HepG2 (cell line): ENCODE data around the gene TAOK3. TPM values are rescaled to one million over a fixed set of nuclear protein-coding genes. Genes with fewer than 3 reads are reported as not detected.

Experiments
- ATF7-NPFF ChIP-seq: sonication (generic); formaldehyde crosslinking; IDR thresholded peaks from 2 replicates; pipeline ENCODE4 v1.8.1; 2023; ENCODE audit warnings: mild to moderate bottlenecking, low read depth, missing genetic modification reagents, moderate library complexity
- FOXA1 ChIP-seq, 2 experiments: fragments of 450-650 bp in 1 of 2; sonication (generic) in 1 of 2; formaldehyde crosslinking in 1 of 2; IDR thresholded peaks; 2 replicates each; pipeline versions ENCODE4 v1.4.0 to v1.6.1; 2016 to 2020; ENCODE audit warnings: missing genetic modification reagents in 1 of 2
- FOXK1 ChIP-seq: sonication (generic); formaldehyde crosslinking; IDR thresholded peaks from 2 replicates; pipeline ENCODE4 v1.4.0; 2020; ENCODE audit warnings: low read depth, missing genetic modification reagents, borderline replicate concordance
- HNRNPLL ChIP-seq: fragments of 200-400 bp; formaldehyde crosslinking; IDR thresholded peaks from 2 replicates; pipeline ENCODE4 v1.6.1; 2017; ENCODE audit warnings: mild to moderate bottlenecking, low read depth, low read length; ENCODE audit not compliant: poor library complexity, severe bottlenecking
- HOXD1 ChIP-seq: sonication (generic); formaldehyde crosslinking; IDR thresholded peaks from 2 replicates; pipeline ENCODE4 v1.5.0; 2020; ENCODE audit warnings: missing genetic modification reagents
- KDM4B ChIP-seq: sonication (generic); formaldehyde crosslinking; IDR thresholded peaks from 2 replicates; pipeline ENCODE4 v1.4.0; 2020; ENCODE audit warnings: missing genetic modification reagents
- NCOA1 ChIP-seq: sonication (generic); formaldehyde crosslinking; IDR thresholded peaks from 2 replicates; pipeline ENCODE4 v1.9.0; 2021; ENCODE audit warnings: missing genetic modification reagents
- TBX2 ChIP-seq: sonication (generic); formaldehyde crosslinking; IDR thresholded peaks from 2 replicates; pipeline ENCODE4 v1.5.0; 2020; ENCODE audit warnings: missing genetic modification reagents, mild to moderate bottlenecking, borderline replicate concordance
- ZNF780A ChIP-seq: sonication (generic); formaldehyde crosslinking; IDR thresholded peaks from 2 replicates; pipeline ENCODE4 v1.8.0; 2022; ENCODE audit warnings: mild to moderate bottlenecking, missing genetic modification reagents, moderate library complexity
- polyA plus RNA-seq, 8 experiments: library from polyadenylated mRNA; depleted of rRNA in 3 of 8; stranded (reverse) in 7 of 8; unstranded in 1 of 8; fragments of >200 nt; fragmentation: Illumina TruSeq in 4 of 8; extraction: Trizol in 4 of 8; gene quantifications; 2 replicates each; pipeline versions ENCODE4 v1.2.1 to v1.2.3, GENCODE V29; 2011 to 2016; ENCODE audit warnings: low read depth in 4 of 8, missing spikeins in 1 of 8, mixed read lengths in 1 of 8; ENCODE audit not compliant: insufficient read depth in 1 of 8
- total RNA-seq, 5 experiments: library from RNA; depleted of rRNA; stranded (reverse); fragments of >200 nt; fragmentation: Illumina TruSeq; extraction: Trizol; gene quantifications; 2 replicates each; pipeline ENCODE4 v1.2.3, GENCODE V29; 2016; ENCODE audit warnings: low read depth in 1 of 5
- TF ChIP-seq, protein P1 (sequence below): sonication (generic); formaldehyde crosslinking; IDR thresholded peaks from 2 replicates; pipeline ENCODE4 v1.4.0; 2020; ENCODE audit warnings: mild to moderate bottlenecking, missing genetic modification reagents
- TF ChIP-seq, protein P2 (sequence below): sonication (generic); formaldehyde crosslinking; IDR thresholded peaks from 2 replicates; pipeline ENCODE4 v1.9.0; 2021; ENCODE audit warnings: missing genetic modification reagents, borderline replicate concordance
- TF ChIP-seq, protein P3 (sequence below), 2 experiments: sonication (generic) in 1 of 2; formaldehyde crosslinking in 1 of 2; IDR thresholded peaks; 2 replicates each; pipeline versions ENCODE4 v1.4.0 to v1.6.1; 2016 to 2020; ENCODE audit warnings: borderline replicate concordance in 1 of 2, low read depth in 1 of 2, mild to moderate bottlenecking in 1 of 2, missing genetic modification reagents in 1 of 2

The TAOK3 gene
- total and polyA plus RNA-seq, 2 of the 13 experiments (the other 11 are each of a cell fraction or from before 2014, with no cell fraction given): 10.4 to 12.3 TPM

DNA sequence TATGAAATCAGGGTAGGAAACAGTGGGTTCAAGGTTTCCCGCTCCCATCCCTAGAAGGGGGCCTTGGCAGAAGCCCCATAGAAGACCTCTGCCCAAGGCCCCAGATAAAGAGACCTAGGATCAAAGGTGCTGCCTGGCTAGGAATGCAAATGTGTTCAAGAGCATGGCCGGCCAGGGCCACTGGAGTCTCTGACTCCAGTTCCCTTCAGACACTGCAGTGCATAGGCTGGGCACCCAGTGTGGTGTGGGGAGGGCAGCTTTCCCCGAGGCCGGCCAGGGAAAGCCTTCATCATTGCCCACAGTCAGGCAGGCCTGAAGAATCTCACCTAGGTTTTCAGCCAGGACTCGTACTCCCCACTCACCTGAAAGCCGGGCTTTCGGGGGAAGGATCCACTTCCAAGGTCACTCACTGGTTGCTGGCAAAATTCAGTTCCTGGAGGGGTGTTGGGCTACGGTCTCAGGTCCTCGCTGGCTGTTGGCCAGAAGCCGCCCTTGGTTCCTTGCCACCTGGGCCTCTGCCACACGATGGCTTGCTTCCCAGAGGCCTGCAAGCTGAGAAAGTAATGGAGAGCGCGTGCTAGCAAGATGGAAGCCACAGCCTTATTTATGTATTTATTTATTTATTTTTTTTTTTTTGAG, 246.5 kb downstream of the TAOK3 start (continued):
- peak; percentile 55; the same call in 1 of the 2 replicates for TF ChIP-seq FOXK1 (CRISPR knock-in tag)
- peak; percentile 33; the same call in 1 of the 2 replicates for TF ChIP-seq TBX2 (CRISPR knock-in tag)
- TF ChIP-seq, protein P1, sequence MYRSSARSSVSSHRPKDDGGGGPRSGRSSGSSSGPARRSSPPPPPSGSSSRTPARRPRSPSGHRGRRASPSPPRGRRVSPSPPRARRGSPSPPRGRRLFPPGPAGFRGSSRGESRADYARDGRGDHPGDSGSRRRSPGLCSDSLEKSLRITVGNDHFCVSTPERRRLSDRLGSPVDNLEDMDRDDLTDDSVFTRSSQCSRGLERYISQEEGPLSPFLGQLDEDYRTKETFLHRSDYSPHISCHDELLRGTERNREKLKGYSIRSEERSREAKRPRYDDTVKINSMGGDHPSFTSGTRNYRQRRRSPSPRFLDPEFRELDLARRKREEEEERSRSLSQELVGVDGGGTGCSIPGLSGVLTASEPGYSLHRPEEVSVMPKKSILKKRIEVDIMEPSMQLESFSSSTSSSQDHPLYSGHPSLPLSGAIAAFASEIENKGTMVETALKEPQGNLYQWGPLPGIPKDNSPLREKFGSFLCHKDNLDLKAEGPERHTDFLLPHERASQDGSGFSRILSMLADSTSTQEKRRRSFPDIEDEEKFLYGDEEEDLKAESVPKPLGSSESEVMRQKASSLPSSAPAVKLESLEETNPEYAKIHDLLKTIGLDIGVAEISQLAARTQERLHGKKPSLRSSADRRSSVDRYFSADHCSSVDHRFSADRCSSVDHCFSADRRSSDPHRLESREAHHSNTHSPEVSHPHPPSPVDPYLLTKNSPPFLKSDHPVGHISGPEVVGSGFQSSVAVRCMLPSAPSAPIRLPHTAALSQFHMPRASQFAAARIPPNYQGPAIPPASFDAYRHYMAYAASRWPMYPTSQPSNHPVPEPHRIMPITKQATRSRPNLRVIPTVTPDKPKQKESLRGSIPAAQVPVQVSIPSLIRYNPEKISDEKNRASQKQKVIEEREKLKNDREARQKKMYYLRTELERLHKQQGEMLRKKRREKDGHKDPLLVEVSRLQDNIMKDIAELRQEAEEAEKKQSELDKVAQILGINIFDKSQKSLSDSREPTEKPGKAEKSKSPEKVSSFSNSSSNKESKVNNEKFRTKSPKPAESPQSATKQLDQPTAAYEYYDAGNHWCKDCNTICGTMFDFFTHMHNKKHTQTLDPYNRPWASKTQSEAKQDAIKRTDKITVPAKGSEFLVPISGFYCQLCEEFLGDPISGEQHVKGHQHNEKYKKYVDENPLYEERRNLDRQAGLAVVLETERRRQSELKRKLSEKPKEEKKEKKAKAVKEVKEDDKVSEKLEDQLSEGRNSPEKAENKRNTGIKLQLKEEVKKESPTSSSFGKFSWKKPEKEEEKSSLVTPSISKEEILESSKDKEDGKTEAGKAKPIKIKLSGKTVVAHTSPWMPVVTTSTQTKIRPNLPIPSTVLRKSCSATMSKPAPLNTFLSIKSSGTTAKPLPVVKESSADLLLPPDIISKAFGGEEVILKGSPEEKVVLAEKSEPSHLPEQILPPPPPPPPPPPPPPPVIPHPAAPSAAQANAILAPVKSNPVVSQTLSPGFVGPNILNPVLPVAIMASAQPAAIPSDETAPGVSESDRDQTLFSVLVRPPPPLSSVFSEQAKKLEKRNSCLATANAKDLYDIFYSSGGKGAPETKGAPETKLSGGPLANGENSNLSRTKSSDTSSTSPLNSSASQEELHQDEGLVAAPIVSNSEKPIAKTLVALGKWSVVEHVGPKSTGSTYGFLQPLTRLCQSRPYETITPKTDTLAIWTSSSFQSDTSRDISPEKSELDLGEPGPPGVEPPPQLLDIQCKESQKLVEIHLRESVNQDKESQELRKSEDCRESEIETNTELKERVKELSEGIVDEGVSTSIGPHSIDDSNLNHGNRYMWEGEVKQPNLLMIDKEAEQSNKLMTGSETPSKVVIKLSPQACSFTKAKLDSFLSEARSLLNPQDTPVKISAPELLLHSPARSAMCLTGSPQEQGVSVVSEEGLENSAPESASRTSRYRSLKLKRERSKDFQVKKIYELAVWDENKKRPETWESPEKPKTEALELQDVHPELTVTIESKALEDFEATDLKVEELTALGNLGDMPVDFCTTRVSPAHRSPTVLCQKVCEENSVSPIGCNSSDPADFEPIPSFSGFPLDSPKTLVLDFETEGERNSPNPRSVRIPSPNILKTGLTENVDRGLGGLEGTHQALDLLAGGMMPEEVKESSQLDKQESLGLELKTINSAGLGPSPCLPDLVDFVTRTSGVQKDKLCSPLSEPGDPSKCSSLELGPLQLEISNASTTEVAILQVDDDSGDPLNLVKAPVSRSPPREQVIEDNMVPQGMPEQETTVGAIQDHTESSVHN (CRISPR knock-in tag): 0 out of 2 replicates have a peak, but pooled peaks have one; percentile 61
- no peak for TF ChIP-seq HNRNPLL
- TF ChIP-seq ATF7-NPFF (CRISPR knock-in tag): 0 out of 2 replicates have a peak, but pooled peaks have one; percentile 34
- TF ChIP-seq ZNF780A: no peak
- TF ChIP-seq KDM4B (CRISPR knock-in tag): no peak
- TF ChIP-seq NCOA1 (CRISPR knock-in tag): no peak
- TF ChIP-seq FOXA1 (IDR thresholded peaks at IDR 0.05): no peak
- TF ChIP-seq FOXA1 (CRISPR knock-in tag; IDR thresholded peaks at IDR 0.05): peak; percentile 14; the same call in 1 of the 2 replicates
- TF ChIP-seq, protein P2, sequence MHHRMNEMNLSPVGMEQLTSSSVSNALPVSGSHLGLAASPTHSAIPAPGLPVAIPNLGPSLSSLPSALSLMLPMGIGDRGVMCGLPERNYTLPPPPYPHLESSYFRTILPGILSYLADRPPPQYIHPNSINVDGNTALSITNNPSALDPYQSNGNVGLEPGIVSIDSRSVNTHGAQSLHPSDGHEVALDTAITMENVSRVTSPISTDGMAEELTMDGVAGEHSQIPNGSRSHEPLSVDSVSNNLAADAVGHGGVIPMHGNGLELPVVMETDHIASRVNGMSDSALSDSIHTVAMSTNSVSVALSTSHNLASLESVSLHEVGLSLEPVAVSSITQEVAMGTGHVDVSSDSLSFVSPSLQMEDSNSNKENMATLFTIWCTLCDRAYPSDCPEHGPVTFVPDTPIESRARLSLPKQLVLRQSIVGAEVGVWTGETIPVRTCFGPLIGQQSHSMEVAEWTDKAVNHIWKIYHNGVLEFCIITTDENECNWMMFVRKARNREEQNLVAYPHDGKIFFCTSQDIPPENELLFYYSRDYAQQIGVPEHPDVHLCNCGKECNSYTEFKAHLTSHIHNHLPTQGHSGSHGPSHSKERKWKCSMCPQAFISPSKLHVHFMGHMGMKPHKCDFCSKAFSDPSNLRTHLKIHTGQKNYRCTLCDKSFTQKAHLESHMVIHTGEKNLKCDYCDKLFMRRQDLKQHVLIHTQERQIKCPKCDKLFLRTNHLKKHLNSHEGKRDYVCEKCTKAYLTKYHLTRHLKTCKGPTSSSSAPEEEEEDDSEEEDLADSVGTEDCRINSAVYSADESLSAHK (CRISPR knock-in tag): no peak
- TF ChIP-seq, protein P3, sequence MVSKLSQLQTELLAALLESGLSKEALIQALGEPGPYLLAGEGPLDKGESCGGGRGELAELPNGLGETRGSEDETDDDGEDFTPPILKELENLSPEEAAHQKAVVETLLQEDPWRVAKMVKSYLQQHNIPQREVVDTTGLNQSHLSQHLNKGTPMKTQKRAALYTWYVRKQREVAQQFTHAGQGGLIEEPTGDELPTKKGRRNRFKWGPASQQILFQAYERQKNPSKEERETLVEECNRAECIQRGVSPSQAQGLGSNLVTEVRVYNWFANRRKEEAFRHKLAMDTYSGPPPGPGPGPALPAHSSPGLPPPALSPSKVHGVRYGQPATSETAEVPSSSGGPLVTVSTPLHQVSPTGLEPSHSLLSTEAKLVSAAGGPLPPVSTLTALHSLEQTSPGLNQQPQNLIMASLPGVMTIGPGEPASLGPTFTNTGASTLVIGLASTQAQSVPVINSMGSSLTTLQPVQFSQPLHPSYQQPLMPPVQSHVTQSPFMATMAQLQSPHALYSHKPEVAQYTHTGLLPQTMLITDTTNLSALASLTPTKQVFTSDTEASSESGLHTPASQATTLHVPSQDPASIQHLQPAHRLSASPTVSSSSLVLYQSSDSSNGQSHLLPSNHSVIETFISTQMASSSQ (IDR thresholded peaks at IDR 0.05; ENCODE audit: low read depth): no peak
- TF ChIP-seq, protein P3 (CRISPR knock-in tag; IDR thresholded peaks at IDR 0.05; ENCODE audit: borderline replicate concordance): peak; percentile 40; the same call in 1 of the 2 replicates
- TF ChIP-seq HOXD1: no peak
